CD4-positive, alpha-beta T cell treated with Interferon gamma for 1 hour (primary cell): ENCODE data around the gene KIFC3.
"Not testable (repeated sequence)": the region's sequence is repeated elsewhere in the genome, so short reads cannot be mapped to it uniquely, and the experiment has no call there.

ENCODE experiments used
- DNase-seq: peaks from one replicate; pipeline ENCODE4 v3.0.0-alpha.2; 2020

KIFC3 gene

GRCh38 chr16:57801809-57802340 is 416 bp downstream of the KIFC3 start:
- DNase-seq, result no peak

- DNase-seq, result no peak
These were observed 1.0 kb downstream of the KIFC3 start for GRCh38 chr16:57801098-57801808.

DNA sequence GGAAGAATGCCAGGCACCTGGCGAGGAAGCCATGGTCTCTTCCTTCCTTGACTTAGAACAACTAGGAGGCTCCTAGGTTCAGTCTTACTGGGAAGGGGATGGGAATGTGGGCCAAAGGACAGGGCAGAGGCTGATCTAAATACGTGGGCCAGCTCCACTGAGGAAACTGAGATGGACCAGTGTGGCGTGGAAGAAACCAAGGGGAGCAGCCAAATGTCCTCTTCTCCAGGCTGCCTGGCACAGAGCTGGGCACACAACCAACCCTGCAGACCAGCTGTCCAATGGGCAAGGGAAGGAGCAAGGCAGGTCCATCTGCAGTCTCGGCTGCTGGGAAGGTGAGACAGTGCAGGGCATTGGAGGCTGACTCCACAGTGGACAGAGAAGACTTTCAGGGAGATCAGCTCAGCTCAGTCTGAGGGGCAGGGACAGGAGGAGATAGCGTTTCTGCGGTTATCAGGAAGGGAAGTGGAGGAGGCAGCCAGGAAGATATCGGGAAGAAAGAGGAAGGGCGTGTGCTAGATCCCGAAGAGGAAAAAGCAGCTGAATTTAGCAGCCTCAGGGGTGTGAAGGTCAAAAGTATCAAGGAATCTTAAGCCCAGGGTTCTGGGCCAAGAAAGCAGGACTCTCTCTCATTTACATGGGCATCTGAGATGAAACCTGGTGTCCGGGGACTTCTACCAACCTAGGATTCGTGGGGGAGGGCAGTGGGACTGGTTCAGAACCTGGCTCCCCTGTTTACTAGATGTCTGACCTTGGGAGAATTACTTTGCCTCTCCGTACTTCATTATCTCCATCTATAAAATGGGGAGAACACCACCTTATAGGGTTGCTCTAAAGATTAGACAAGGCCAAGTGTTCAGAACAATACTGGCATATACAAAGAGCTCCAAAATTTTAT is 1.8 kb downstream of the KIFC3 start:
- no peak for DNase-seq

- no peak for DNase-seq
These were observed 2.6 kb downstream of the KIFC3 start for GRCh38 chr16:57799600-57800199.

GRCh38 chr16:57798953-57799599 is 3.2 kb downstream of the KIFC3 start:
- no peak for DNase-seq

DNA sequence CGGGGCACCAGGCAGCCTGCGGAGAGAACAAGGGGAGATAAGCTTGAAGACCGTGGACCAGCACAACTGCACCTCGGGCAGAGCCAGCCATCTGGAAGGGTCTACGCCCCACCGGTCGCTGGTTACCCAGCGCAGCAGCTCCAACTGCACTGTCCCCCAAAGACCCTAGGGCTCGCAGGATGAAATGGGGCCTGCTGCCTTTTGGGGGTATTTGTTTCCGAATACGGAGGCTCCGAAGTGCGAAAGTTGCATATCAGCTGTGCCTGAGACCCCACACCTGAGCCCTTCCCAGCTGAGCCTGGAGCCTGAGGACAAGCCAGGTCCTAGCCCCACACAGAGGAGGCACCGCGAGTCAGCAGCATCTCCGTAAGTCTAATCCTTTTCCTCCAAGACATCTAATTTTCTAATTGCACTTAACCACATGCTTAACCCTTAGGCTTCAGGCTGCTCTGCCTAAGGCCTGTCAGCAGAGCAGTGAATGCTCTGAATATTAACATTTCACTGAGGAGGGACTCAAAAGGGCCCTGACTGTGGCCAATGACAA is 4.0 kb downstream of the KIFC3 start:
- DNase-seq, result no peak

GRCh38 chr16:57797526-57798266 is 4.6 kb downstream of the KIFC3 start:
- no peak for DNase-seq

DNA sequence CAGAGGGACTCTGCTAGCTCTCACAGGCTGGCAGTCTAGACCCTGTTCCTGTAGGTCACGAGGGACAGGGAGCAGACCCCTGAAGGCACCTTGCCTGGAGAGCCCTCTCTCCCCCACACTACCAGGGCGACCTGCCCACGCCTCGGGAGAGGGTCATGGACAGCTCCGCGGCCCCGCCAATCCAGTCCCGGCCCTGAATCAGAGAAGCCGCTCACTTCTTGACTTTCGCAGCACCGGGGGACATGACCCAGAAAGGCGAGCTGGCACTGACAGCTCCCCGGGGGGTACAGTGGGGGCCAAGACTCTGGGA is 5.1 kb downstream of the KIFC3 start:
- no peak for DNase-seq

DNA sequence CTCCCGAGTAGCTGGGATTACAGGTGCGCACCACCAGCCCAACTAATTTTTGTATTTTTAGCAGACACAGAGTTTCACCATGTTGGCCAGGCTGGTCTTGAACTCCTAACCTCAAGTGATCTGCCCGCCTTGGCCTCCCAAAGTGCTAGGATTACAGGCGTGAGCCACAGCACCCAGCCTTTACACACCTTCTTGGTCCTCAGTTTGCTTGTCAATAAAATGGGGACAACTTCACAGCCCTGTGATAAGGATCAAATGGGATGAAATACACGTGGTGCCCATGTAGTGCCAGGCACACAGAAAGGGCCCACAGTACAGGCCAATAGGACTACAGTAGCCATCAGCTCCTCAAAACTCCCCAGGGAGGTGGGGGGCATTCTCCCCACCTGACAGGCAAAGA is 6.3 kb downstream of the KIFC3 start:
- not testable (repeated sequence) for DNase-seq

- no peak for DNase-seq
These were observed 6.8 kb downstream of the KIFC3 start for GRCh38 chr16:57795431-57795878.

DNA sequence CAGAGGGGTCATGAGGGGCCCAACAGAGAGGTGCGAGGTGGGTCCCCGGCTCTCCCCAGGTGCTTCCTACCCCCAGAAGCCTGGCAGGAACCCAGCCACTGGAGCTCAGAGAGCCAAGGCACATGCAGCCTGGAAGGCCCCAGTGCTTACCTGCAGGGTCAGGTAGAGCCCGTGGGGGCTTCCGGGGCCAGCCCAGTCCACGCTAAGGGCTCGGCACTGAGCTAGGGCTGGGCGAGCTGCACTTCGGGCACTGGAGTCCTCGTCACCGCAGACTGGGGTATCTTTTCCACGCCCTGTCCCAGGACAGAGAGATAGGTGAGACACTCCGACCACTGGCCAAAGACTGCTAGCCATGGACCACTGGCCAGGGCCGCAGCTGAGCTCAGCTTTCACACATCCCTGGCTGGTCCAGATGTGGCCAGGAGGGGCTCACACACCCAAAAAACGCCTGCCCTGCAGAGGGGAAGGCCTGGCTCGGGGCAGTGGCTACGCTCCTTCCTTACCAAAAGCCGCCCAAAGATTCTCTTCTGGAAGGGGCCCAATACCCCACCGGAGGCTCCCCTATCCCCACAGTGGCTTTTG is 7.4 kb downstream of the KIFC3 start:
- no peak for DNase-seq

DNA sequence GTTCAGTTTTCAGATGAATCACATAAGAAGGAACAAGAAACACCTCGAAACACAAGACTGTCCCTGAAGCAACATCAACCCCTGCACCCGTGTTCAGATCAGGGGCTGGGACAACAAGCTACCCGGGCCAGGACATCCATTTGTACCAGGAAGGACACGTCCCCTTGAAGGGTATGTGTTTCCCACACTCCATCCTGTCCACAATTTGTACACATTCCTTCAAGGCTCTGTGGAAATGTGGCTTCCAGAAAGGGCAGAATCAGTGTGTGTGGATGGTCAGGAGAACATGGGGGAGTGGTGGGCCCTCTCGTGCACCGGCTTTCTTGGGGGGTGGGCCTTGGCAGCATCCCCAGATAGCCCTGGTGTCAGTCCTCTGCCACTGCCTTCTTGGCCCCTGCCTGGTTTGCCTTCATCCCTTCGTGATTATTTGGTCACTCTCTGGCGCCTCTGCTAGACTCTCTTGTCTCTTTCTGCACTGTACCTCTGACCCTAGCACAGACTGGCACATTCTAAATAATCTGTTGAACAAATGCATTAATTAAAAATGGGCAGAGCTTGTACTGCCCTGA is 10.3 kb downstream of the KIFC3 start:
- no peak for DNase-seq

DNA sequence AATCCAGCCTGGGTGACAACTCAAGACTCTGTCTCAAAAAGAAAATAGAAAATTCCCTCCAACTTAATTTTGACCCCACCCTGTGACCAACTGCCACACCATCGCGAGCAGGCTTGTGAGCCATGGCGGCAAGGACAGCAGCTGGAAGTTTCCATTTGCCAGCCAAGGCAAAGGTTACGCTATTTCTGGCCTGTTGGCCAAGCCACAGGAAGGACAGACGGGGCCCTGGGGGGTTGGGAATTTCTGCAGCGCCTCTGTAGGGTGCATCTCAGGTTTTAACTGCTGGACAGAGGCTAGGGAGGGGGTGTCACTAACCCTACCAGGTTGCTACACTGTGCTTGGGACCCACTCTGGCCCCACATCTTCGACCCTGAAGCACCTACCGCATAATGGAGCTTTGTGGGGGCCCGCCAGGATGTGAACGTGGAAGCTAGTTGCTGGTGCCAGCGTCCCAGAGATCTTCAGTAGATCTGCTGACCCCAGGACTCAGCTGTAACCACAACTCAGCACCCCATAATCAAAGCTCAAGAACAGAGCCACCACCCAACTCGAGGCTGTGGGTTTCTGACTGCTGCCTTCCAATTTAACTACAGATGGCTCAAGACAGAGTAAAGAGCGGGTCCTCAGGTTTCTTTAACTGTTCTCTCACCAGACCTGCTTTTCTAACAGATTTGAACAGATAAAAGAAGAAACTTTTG is 10.9 kb downstream of the KIFC3 start:
- DNase-seq, result no peak

- no peak for DNase-seq
These were observed 13.3 kb downstream of the KIFC3 start for GRCh38 chr16:57788951-57789350.

GRCh38 chr16:57788252-57788841 is 13.9 kb downstream of the KIFC3 start:
- no peak for DNase-seq

DNA sequence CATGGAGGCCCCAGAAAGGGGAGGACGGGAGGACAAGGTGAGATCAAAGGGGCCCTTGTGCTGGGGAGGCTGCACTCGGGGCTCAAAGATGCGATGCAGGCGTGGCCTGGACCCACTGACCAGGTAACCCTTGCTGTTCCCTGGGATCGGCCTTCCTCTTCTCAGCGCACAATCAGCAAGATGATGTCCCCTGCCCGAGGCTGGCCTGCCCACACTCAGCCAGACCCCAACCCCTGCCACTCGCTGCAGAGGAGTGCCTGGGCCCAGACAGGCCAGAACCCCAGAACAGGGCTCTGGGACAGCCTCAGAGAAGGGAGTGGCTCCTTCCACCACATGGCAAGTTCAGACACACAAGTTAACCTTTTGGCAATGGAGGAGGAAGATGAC is 14.8 kb downstream of the KIFC3 start:
- DNase-seq, result no peak

- no peak for DNase-seq
These were observed 15.4 kb downstream of the KIFC3 start for GRCh38 chr16:57786632-57787518.

DNA sequence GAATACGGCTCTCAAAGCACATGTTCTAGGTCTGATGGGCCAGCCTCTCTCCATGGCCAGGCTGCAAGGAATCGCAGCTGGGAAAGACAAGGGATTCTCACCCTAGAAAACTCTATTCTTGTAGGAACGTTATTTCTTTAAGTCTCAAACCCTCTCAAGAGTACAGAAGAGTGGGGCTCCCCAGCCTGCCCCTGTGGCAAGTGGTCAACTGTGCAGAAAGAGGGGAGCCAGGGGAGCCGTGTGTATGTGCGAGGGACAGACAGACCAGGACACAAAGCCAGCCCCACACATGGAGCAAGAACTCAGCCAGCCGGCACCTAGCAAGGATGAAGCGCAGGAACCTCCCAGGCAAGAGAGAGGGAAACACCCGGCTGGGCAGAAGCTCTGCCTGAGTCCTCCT is 16.4 kb downstream of the KIFC3 start:
- DNase-seq, result no peak

DNA sequence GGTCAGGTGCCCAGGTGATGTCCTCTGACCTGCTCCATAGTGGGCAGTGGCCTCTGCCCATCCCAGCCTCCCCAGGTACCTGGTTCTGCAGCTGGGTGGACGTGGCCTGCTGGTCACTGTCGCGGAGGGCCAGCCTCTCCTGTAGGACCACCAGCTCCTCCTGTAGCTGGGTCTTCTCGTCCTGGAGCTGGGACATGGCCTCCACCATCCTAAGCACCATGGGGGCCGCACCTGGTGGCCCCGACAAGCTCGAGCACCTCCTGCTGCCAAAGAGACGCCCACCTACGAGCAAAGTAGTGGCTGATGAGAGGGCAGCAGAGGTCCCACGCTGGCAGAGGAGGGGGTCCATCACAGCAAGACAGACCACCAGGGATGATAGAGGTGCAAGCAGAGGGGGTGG is 16.9 kb downstream of the KIFC3 start:
- no peak for DNase-seq
